PC-3 (cell line): Measurements from ENCODE around the gene ACTR6.

Experiments
- CTCF ChIP-seq: fragments of 300-600 bp; sonication (generic); conservative IDR thresholded peaks from 2 replicates; pipeline ENCODE4 v1.5.1; 2017; ENCODE audit warnings: antibody characterized with exemption, low read depth, mild to moderate bottlenecking, low read length
- EZH2 ChIP-seq: fragments of 300-600 bp; sonication (generic); IDR thresholded peaks from one replicate; pipeline ENCODE4 v1.6.1; 2017; ENCODE audit warnings: antibody characterized with exemption, mild to moderate bottlenecking, low read length; ENCODE audit not compliant: unreplicated experiment
- EZH2phosphoT487 ChIP-seq: fragments of 300-600 bp; sonication (generic); IDR thresholded peaks from 2 replicates; pipeline ENCODE4 v1.6.1; 2018; ENCODE audit warnings: mild to moderate bottlenecking, antibody characterized with exemption, low read length, borderline replicate concordance

- TF ChIP-seq CTCF (no peak), EZH2 (no peak), EZH2phosphoT487 (no peak)
Measured at GRCh38 chr12:100238801-100239200, 38.2 kb downstream of the ACTR6 start.
